Mesenchymal stem cell (in vitro differentiated cells and primary cell): ENCODE results near the gene STX3.

Experiments used
- DNase-seq: peaks from one replicate; pipeline ENCODE4 v3.0.0-alpha.2; 2013
- H2AFZ ChIP-seq: one replicate; pipeline ENCODE4 v1.6.1; 2013; ENCODE audit warnings: low read depth, mild to moderate bottlenecking, control low read depth, inconsistent platforms, low read length, moderate library complexity
- H2AK5ac ChIP-seq: 2 replicates; pipeline ENCODE4 v1.6.1; 2013; ENCODE audit warnings: low read length, moderate library complexity, mild to moderate bottlenecking, inconsistent platforms; ENCODE audit not compliant: severe bottlenecking
- H2BK120ac ChIP-seq: one replicate; pipeline ENCODE4 v1.6.1; 2013; ENCODE audit warnings: low read depth, mild to moderate bottlenecking, inconsistent platforms, low read length, moderate library complexity
- H2BK12ac ChIP-seq, 2 experiments: one replicate each; pipeline ENCODE4 v1.6.1; 2013; ENCODE audit warnings: inconsistent platforms in 2 of 2, low read length in 2 of 2, mild to moderate bottlenecking in 2 of 2, moderate library complexity in 2 of 2, control low read depth in 1 of 2
- H2BK15ac ChIP-seq: one replicate; pipeline ENCODE4 v1.6.1; 2013; ENCODE audit warnings: mild to moderate bottlenecking, low read depth, inconsistent platforms; ENCODE audit not compliant: poor library complexity, severe bottlenecking
- H2BK5ac ChIP-seq: 2 replicates; pipeline ENCODE4 v1.6.1; 2013; ENCODE audit warnings: low read depth, mild to moderate bottlenecking, low read length, control low read depth, inconsistent platforms; ENCODE audit not compliant: poor library complexity, severe bottlenecking
- H3K14ac ChIP-seq, 2 experiments: one replicate each; pipeline ENCODE4 v1.6.1; 2013; ENCODE audit warnings: inconsistent platforms in 2 of 2, low read length in 2 of 2, control low read depth in 1 of 2, mild to moderate bottlenecking in 1 of 2, moderate library complexity in 1 of 2
- H3K18ac ChIP-seq, 2 experiments: one replicate each; pipeline ENCODE4 v1.6.1; 2013; ENCODE audit warnings: inconsistent platforms in 2 of 2, low read length in 2 of 2, control low read depth in 1 of 2, low read depth in 1 of 2, mild to moderate bottlenecking in 1 of 2
- H3K23ac ChIP-seq, 2 experiments: one replicate each; pipeline ENCODE4 v1.6.1; 2013; ENCODE audit warnings: inconsistent platforms in 2 of 2, low read length in 2 of 2, mild to moderate bottlenecking in 2 of 2, moderate library complexity in 2 of 2, control low read depth in 1 of 2
- H3K27ac ChIP-seq: 2 replicates; pipeline ENCODE4 v1.5.1; 2013; ENCODE audit warnings: mild to moderate bottlenecking, moderate library complexity, low read length, control low read depth, inconsistent platforms; ENCODE audit not compliant: poor library complexity, severe bottlenecking
- H3K27me3 ChIP-seq, 2 experiments: 2 replicates each; pipeline versions ENCODE4 v1.6.1 to v1.7.0; 2013; ENCODE audit warnings: low read length in 2 of 2, mild to moderate bottlenecking in 2 of 2, moderate library complexity in 2 of 2, control low read depth in 1 of 2, inconsistent platforms in 1 of 2; ENCODE audit not compliant: control insufficient read depth in 1 of 2, insufficient read depth in 1 of 2
- H3K36me3 ChIP-seq, 2 experiments: 2 replicates each; pipeline versions ENCODE4 v1.6.1 to v1.7.0; 2013; ENCODE audit warnings: low read length in 2 of 2, control low read depth in 1 of 2, inconsistent platforms in 1 of 2, low read depth in 1 of 2, mild to moderate bottlenecking in 1 of 2; ENCODE audit not compliant: insufficient read depth in 2 of 2, control insufficient read depth in 1 of 2
- H3K4ac ChIP-seq, 2 experiments: one replicate each; pipeline ENCODE4 v1.6.1; 2013; ENCODE audit warnings: inconsistent platforms in 2 of 2, low read length in 2 of 2, mild to moderate bottlenecking in 2 of 2, moderate library complexity in 2 of 2, control low read depth in 1 of 2, low read depth in 1 of 2
- H3K4me1 ChIP-seq: 2 replicates; pipeline ENCODE4 v1.6.1; 2013; ENCODE audit warnings: low read depth, low read length, control low read depth; ENCODE audit not compliant: control insufficient read depth, insufficient read depth
- H3K4me2 ChIP-seq: 2 replicates; pipeline ENCODE4 v1.6.1; 2013; ENCODE audit warnings: low read length, mild to moderate bottlenecking, inconsistent platforms; ENCODE audit not compliant: poor library complexity, severe bottlenecking
- H3K4me3 ChIP-seq, 2 experiments: 2 replicates each; pipeline versions ENCODE4 v1.5.1 to v1.7.0; 2013; ENCODE audit warnings: low read length in 2 of 2, mild to moderate bottlenecking in 2 of 2, control low read depth in 1 of 2, low read depth in 1 of 2; ENCODE audit not compliant: insufficient read depth in 1 of 2
- H3K79me1 ChIP-seq: replicated peaks from 2 replicates; pipeline ENCODE4 v1.6.1; 2013; ENCODE audit warnings: mild to moderate bottlenecking, control low read depth, low read length, inconsistent platforms; ENCODE audit not compliant: poor library complexity, severe bottlenecking
- H3K9ac ChIP-seq: 2 replicates; pipeline ENCODE4 v1.7.0; 2013; ENCODE audit warnings: mild to moderate bottlenecking, low read length, moderate library complexity
- H3K9me3 ChIP-seq: 2 replicates; pipeline ENCODE4 v1.7.0; 2013; ENCODE audit warnings: mild to moderate bottlenecking, low read length; ENCODE audit not compliant: control insufficient read depth
- H4K8ac ChIP-seq: one replicate; pipeline ENCODE4 v1.6.1; 2013; ENCODE audit warnings: inconsistent platforms, mild to moderate bottlenecking, low read length, moderate library complexity
- H4K91ac ChIP-seq: one replicate; pipeline ENCODE4 v1.6.1; 2013; ENCODE audit warnings: mild to moderate bottlenecking, low read length, inconsistent platforms
- WGBS: methylation state at CpG from one replicate; pipeline ENCODE4 v1.1.7; 2013; ENCODE audit warnings: mixed read lengths; 5-methylcytosine and 5-hydroxymethylcytosine counted together

The STX3 gene

GRCh38 chr11:59754494-59754858 is 700 bp upstream of the STX3 start:
- H3K4ac ChIP-seq: no peak overlapping the region
- 2% methylated on average over 20 of the region's 20 CpGs for WGBS
- H3K9me3 ChIP-seq: no peaks in the 10 kb centered on the region
- H2BK120ac ChIP-seq: peak overlapping the region; percentile 39
- H2AFZ ChIP-seq: peak overlapping the region; percentile 75
- no peak overlapping the region for H2BK12ac ChIP-seq
- H3K23ac ChIP-seq: no peak overlapping the region
- no peak overlapping the region for H3K14ac ChIP-seq
- no peaks in the 10 kb centered on the region for H3K27me3 ChIP-seq
- H4K8ac ChIP-seq: no peak overlapping the region
- no peak overlapping the region for H2AK5ac ChIP-seq
- peak overlapping the region; percentile 95 for H3K9ac ChIP-seq
- H3K4me3 ChIP-seq: peak overlapping the region; percentile 92 to 96
- H3K27ac ChIP-seq: peak overlapping the region; percentile 93
- H3K18ac ChIP-seq: no peak overlapping the region
- peak overlapping the region; percentile 87 for H3K4me2 ChIP-seq
- peaks cover 3 to 8% of the 10 kb centered on the region in 2 experiments for H3K36me3 ChIP-seq
- no peak overlapping the region for H4K91ac ChIP-seq
- no peak overlapping the region for H2BK15ac ChIP-seq
- H3K4me1 ChIP-seq: peaks cover 13% of the 10 kb centered on the region
- H3K79me1 ChIP-seq: no peaks in the 10 kb centered on the region
- no peak for DNase-seq
- H2BK5ac ChIP-seq: peak overlapping the region; percentile 88

GRCh38 chr11:59755701-59756557 is 753 bp downstream of the STX3 start:
- Histone ChIP-seq H3K4me3 (peak overlapping the region; percentile 92 to 96), H3K79me1 (no peaks in the 10 kb centered on the region)
- WGBS: 4% methylated on average over 19 of the region's 23 CpGs

GRCh38 chr11:59756558-59756840 is 1.3 kb downstream of the STX3 start:
- H2AK5ac ChIP-seq: no peak overlapping the region
- no peak overlapping the region for H2BK15ac ChIP-seq
- H3K4me3 ChIP-seq: peak overlapping the region in 1 of 2 experiments; percentile 92
- H2BK120ac ChIP-seq: no peak overlapping the region
- 73% methylated on average over 3 of the region's 3 CpGs for WGBS
- peak overlapping the region; percentile 95 for H3K9ac ChIP-seq
- peaks cover 3 to 20% of the 10 kb centered on the region in 2 experiments for H3K36me3 ChIP-seq
- H3K18ac ChIP-seq: no peak overlapping the region
- H2AFZ ChIP-seq: no peak overlapping the region
- no peaks in the 10 kb centered on the region for H3K9me3 ChIP-seq
- H4K91ac ChIP-seq: no peak overlapping the region
- no peak overlapping the region for H4K8ac ChIP-seq
- H3K4me2 ChIP-seq: peak overlapping the region; percentile 88
- H2BK12ac ChIP-seq: peak overlapping the region in 1 of 2 experiments; percentile 40
- H3K4me1 ChIP-seq: peaks cover 18% of the 10 kb centered on the region
- no peaks in the 10 kb centered on the region for H3K79me1 ChIP-seq
- H3K4ac ChIP-seq: peak overlapping the region in 1 of 2 experiments; percentile 32
- DNase-seq: no peak
- H3K23ac ChIP-seq: no peak overlapping the region
- no peak overlapping the region for H3K14ac ChIP-seq
- H3K27me3 ChIP-seq: no peaks in the 10 kb centered on the region
- peak overlapping the region; percentile 97 for H3K27ac ChIP-seq
- no peak overlapping the region for H2BK5ac ChIP-seq

More at GRCh38 chr11:59755701-59756557, 753 bp downstream of the STX3 start:
- DNase-seq: peak; percentile 85
- Histone ChIP-seq H2BK12ac (peak overlapping the region; percentile 40 to 91), H2AFZ (no peak overlapping the region), H3K36me3 (peaks cover 3 to 15% of the 10 kb centered on the region in 2 experiments), H3K27ac (peak overlapping the region; percentile 97), H3K4ac (peak overlapping the region; percentile 83 to 87), H2BK15ac (peak overlapping the region; percentile 44), H3K4me1 (peaks cover 14% of the 10 kb centered on the region), H3K9me3 (no peaks in the 10 kb centered on the region), H2AK5ac (peak overlapping the region; percentile 50), H3K4me2 (peak overlapping the region; percentile 88), H3K23ac (no peak overlapping the region), H2BK120ac (peak overlapping the region; percentile 73), H3K9ac (peak overlapping the region; percentile 95), H3K18ac (peak overlapping the region; percentile 95), H4K91ac (peak overlapping the region; percentile 88), H4K8ac (peak overlapping the region; percentile 93), H2BK5ac (peak overlapping the region; percentile 96), H3K27me3 (no peaks in the 10 kb centered on the region), H3K14ac (peak overlapping the region in 1 of 2 experiments; percentile 82)

GRCh38 chr11:59756845-59757244 is 1.7 kb downstream of the STX3 start:
- H4K8ac ChIP-seq: peak overlapping the region; percentile 45
- H3K4me2 ChIP-seq: peak overlapping the region; percentile 88
- no peaks in the 10 kb centered on the region for H3K79me1 ChIP-seq
- no peak overlapping the region for H2AK5ac ChIP-seq
- peak overlapping the region; percentile 49 for H2BK15ac ChIP-seq
- peaks cover 3 to 20% of the 10 kb centered on the region in 2 experiments for H3K36me3 ChIP-seq
- no peak overlapping the region for H2AFZ ChIP-seq
- no peaks in the 10 kb centered on the region for H3K9me3 ChIP-seq
- no peak overlapping the region for H2BK120ac ChIP-seq
- H3K14ac ChIP-seq: no peak overlapping the region
- H3K27ac ChIP-seq: peak overlapping the region; percentile 97
- H4K91ac ChIP-seq: no peak overlapping the region
- no peak overlapping the region for H3K23ac ChIP-seq
- no peak overlapping the region for H2BK5ac ChIP-seq
- peak overlapping the region in 1 of 2 experiments; percentile 92 for H3K4me3 ChIP-seq
- no peak overlapping the region for H2BK12ac ChIP-seq
- H3K4ac ChIP-seq: no peak overlapping the region
- peaks cover 19% of the 10 kb centered on the region for H3K4me1 ChIP-seq
- H3K27me3 ChIP-seq: no peaks in the 10 kb centered on the region
- peak overlapping the region; percentile 95 for H3K9ac ChIP-seq
- 46% methylated on average over 4 of the region's 4 CpGs for WGBS
- H3K18ac ChIP-seq: peak overlapping the region in 1 of 2 experiments; percentile 59
- peak; percentile 37 for DNase-seq
